Fibroblast of villous mesenchyme (primary cell): ENCODE results near the gene SPECC1. TPM values are rescaled to one million over a fixed set of nuclear protein-coding genes. Genes with fewer than 3 reads are reported as not detected.
"Not testable (repeated sequence)": the region's sequence is repeated elsewhere in the genome, so short reads cannot be mapped to it uniquely, and the experiment has no call there.

Experiments used
- DNase-seq: peaks from one replicate; pipeline ENCODE4 v3.0.0-alpha.2; 2010; ENCODE audit warnings: low read depth
- H3K4me3 ChIP-seq: 2 replicates; pipeline ENCODE4 v1.5.1; 2011; ENCODE audit warnings: low read depth, mild to moderate bottlenecking, low read length
- total RNA-seq: library from RNA; depleted of rRNA; stranded (reverse); fragments of >200 nt; gene quantifications from 2 replicates; pipeline ENCODE4 v1.2.3, GENCODE V29; 2012
- TF ChIP-seq, protein P1 (sequence below): IDR thresholded peaks from 2 replicates; pipeline ENCODE4 v1.5.1; 2012; ENCODE audit warnings: low read depth, mild to moderate bottlenecking, low read length; ENCODE audit not compliant: insufficient read depth

The SPECC1 gene
- total RNA-seq, 1 donor, result 148 TPM

GRCh38 chr17:20230924-20231323 lies 221.8 kb downstream of the SPECC1 start:
- no peak overlapping the region for H3K4me3 ChIP-seq
- TF ChIP-seq, protein P1, sequence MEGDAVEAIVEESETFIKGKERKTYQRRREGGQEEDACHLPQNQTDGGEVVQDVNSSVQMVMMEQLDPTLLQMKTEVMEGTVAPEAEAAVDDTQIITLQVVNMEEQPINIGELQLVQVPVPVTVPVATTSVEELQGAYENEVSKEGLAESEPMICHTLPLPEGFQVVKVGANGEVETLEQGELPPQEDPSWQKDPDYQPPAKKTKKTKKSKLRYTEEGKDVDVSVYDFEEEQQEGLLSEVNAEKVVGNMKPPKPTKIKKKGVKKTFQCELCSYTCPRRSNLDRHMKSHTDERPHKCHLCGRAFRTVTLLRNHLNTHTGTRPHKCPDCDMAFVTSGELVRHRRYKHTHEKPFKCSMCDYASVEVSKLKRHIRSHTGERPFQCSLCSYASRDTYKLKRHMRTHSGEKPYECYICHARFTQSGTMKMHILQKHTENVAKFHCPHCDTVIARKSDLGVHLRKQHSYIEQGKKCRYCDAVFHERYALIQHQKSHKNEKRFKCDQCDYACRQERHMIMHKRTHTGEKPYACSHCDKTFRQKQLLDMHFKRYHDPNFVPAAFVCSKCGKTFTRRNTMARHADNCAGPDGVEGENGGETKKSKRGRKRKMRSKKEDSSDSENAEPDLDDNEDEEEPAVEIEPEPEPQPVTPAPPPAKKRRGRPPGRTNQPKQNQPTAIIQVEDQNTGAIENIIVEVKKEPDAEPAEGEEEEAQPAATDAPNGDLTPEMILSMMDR, result no peak
- DNase-seq, result no peak

DNA sequence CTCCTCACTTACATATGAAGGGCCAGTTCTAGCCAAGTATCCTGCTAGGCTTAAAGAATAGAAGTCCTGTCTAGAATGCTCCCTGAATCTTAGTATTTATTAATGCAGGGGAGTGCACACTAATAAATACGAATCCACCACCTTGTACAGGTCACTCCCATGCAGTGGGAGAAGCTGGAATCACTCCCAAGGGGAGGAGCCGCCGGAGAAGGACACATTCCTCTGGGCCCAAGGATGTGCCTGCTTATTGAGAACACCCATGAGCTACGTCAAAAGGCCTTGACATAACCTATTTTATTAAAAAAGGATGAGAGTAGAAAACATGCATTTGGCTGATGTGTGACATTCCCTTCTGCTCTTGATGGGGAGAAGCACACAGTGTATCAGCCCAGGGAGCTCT lies 223.5 kb downstream of the SPECC1 start:
- H3K4me3 ChIP-seq, result no peak overlapping the region
- TF ChIP-seq, protein P1, result no peak

GRCh38 chr17:20234276-20234675 lies 225.1 kb downstream of the SPECC1 start:
- no peak for DNase-seq
- TF ChIP-seq, protein P1, result no peak

More for the DNA sequence above, 223.5 kb downstream of the SPECC1 start:
- DNase-seq, result no peak

GRCh38 chr17:20235747-20236146 lies 226.6 kb downstream of the SPECC1 start:
- DNase-seq, result no peak
- H3K4me3 ChIP-seq, result no peak overlapping the region
- TF ChIP-seq, protein P1, result no peak

More at GRCh38 chr17:20234276-20234675, 225.1 kb downstream of the SPECC1 start:
- H3K4me3 ChIP-seq, result no peak overlapping the region

- no peak for DNase-seq
- H3K4me3 ChIP-seq, result no peak overlapping the region
Measured at GRCh38 chr17:20236578-20237227, 227.5 kb downstream of the SPECC1 start.

GRCh38 chr17:20239776-20240175 lies 230.6 kb downstream of the SPECC1 start:
- DNase-seq, H3K4me3 ChIP-seq: not testable (repeated sequence)

More at GRCh38 chr17:20236578-20237227, 227.5 kb downstream of the SPECC1 start:
- TF ChIP-seq, protein P1, result no peak

GRCh38 chr17:20241855-20242254 lies 232.7 kb downstream of the SPECC1 start:
- TF ChIP-seq, protein P1, result no peak
- no peak overlapping the region for H3K4me3 ChIP-seq
- no peak for DNase-seq
